Stimulated activated memory B cell treated with anti-CD40 and anti-IgM and Interleukin-4, amounts not matched to agents 10 μg/mL and 1 μg/mL and 100 μg/mL, for 72 hours (primary cell): ENCODE results near the gene FAM20C.

Experiments
- ATAC-seq: fragments of 150-1000 bp; cut with Tn5 transposase; 2 replicates; pipeline ENCODE4 v1.10.0; 2021
- H3K27ac Mint-ChIP-seq: one replicate; pipeline ENCODE4 v1.8.0; 2022; ENCODE audit warnings: mild to moderate bottlenecking, mixed read lengths
- H3K27me3 Mint-ChIP-seq: one replicate; pipeline ENCODE4 v1.8.0; 2022; ENCODE audit warnings: mixed read lengths
- H3K36me3 Mint-ChIP-seq: one replicate; pipeline ENCODE4 v1.8.0; 2022; ENCODE audit warnings: mixed read lengths
- H3K4me1 Mint-ChIP-seq: one replicate; pipeline ENCODE4 v1.8.0; 2022; ENCODE audit warnings: mixed read lengths
- H3K4me3 Mint-ChIP-seq: one replicate; pipeline ENCODE4 v1.8.0; 2022; ENCODE audit warnings: mild to moderate bottlenecking, moderate library complexity, mixed read lengths
- H3K9me3 Mint-ChIP-seq: one replicate; pipeline ENCODE4 v1.8.0; 2022; ENCODE audit warnings: mixed read lengths

Gene FAM20C

DNA sequence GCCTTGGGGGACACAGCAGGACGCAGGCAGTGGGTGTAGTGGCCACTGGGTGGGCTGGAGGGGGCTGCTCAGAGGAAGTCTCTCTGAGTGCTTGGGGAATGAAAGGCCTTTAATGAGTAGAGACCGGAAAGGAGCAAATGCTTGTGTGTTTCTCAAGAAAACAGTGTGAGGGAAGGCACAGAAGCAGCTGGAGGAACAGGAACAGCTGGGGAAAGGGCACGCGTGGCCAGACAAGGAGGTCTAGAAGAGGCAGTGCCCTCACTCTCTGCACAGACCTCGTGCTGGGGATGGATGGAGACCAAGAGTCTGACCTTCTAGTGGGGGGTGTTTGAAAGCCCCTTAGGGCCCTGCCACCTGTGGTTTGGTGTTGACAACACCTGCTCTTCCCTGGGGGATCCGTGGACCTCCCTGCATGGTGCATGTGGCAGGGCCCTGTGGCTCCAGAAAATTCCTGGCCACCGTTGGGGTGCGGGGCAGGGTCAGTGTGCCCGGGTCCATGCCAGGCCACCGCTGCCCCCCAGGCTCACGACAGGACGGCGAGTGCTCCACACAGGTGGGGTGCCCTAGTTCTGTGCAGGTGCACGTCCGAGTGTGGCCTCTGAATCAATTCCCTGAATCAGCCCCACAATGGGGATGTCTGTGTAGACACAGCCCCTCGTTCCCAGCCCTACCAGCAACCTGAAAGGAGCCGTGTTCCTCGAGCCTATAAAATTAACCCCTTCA, 25.9 kb upstream of the FAM20C start:
- no peaks in the 10 kb centered on the region for H3K36me3 Mint-ChIP-seq
- H3K27me3 Mint-ChIP-seq, result peaks cover 70% of the 10 kb centered on the region
- ATAC-seq, result no peak
- H3K4me1 Mint-ChIP-seq, result no peaks in the 10 kb centered on the region
- H3K4me3 Mint-ChIP-seq, result no peak overlapping the region
- H3K27ac Mint-ChIP-seq, result no peak overlapping the region
- no peaks in the 10 kb centered on the region for H3K9me3 Mint-ChIP-seq

DNA sequence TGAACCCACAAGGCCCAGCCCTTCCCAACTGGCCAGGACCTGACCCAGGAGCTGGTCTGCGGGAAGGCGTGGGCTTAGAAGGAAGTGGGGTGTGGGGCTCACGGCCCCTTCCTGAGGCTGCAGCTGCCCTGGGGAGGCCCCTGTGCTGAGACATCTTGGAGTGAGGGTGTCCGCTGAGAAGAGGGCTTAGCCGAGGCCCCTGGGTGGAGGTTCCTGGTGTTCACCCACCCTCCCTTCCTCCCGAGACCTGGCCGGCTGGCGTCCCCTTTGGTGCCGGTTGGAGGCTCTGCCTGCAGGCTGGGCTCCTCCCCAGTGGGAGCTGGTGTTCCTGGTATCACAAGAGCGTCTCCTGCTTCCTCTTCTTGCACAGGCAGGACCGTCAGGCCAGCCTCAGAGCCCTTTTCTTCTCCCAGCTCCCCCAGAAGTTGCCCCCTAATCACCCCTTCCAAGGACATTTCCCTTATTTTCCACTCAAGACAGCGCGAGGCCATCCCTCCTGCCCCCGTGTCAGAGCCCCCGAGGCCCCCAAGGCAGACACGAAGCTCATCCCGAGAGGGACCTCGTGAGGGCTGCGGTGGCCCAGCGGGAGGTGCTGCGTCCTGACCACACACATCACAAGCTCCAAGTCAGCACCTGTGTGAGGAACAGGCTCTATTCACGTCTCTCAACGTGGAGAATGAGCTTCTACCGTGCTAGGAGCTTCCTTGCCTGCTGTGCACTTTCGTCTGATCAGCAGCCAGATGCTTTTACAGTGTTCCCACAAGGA, 25.1 kb upstream of the FAM20C start:
- Mint-ChIP-seq H3K4me1 (no peaks in the 10 kb centered on the region), H3K36me3 (no peaks in the 10 kb centered on the region), H3K9me3 (no peaks in the 10 kb centered on the region), H3K4me3 (no peak overlapping the region), H3K27ac (no peak overlapping the region), H3K27me3 (peaks cover 77% of the 10 kb centered on the region)
- ATAC-seq, result no peak

DNA sequence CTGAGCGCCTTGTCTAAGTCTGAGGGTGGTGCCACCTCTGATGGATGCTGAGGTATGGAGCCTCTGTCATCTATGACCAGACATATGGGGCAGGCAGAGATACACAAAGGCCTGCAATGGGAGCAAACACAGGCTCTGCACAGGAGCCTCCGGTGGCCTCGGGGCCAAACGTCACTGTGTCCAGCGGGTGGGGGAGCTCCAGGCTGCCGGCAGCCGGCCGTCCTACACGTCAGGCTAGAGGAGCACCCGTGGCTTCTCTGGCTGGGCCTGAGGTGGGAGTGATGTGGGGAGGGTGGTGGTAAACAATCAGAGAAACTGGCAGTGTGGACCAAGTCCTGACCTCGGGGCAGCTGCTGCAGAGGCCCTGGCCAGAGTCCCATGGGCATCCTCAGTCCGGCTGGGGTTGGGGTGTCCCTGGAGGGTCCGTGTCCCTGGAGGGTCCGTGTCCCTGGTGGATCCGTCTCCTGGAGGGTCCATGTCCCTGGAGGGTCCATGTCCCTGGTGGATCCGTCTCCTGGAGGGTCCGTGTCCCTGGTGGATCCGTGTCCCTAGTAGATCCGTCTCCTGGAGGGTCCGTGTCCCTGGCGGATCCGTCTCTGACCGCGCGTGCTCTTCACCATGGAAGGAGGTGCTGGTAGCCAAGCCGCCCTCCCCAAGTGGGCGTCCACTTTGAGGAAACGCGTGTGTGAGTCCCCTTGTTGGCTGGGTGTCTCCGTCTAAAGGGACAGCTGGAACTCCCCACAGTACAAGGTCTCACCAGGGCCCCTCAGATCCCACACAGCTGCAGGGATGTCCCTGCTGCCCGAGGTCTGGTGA, 24.2 kb upstream of the FAM20C start:
- peaks cover 80% of the 10 kb centered on the region for H3K27me3 Mint-ChIP-seq
- H3K9me3 Mint-ChIP-seq, result no peaks in the 10 kb centered on the region
- H3K4me3 Mint-ChIP-seq, result no peak overlapping the region
- no peak overlapping the region for H3K27ac Mint-ChIP-seq
- no peak for ATAC-seq
- H3K4me1 Mint-ChIP-seq, result no peaks in the 10 kb centered on the region
- no peaks in the 10 kb centered on the region for H3K36me3 Mint-ChIP-seq

DNA sequence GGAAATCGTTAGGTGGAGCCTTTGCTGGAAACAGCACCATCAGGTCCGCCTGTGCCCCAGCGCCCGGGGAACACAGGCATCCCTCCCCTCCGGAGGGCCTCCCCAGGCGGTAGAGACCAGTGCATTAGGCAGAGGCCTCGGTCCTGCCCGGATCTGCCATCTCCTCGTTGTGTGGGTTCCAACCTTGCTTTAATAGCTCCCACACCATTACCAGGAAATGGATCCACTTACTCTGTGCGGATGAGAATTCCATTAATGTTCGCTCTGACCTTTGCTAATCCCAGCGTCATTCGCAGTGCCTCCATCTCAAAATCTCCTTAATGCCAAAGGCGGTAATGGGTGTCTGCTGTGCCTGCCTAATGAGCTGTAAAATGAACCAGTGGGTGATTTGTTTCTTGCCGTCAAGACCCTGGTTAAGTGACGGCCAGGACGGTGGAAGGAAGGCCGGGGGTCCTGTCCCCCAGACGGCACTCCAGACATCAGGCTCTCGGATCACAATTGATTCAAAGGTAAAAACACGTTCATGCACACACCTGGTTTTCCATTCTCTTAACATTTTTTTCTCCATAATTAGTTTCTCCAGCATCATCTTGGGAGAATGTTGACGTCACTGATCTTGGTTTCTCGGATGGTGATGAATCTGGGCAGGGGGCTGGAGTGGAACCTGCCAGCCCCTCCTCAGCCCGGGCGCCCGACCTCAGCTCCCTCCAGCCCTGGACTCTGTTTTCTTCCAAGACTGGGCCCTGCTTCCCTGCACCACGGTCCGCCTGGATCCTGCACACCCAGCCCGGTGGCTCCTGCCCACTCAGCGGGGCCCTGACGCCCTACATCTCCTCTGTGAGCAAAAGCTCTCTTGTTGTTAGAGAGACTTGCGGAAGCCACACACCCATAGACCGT, 22.8 kb upstream of the FAM20C start:
- H3K4me1 Mint-ChIP-seq, result no peaks in the 10 kb centered on the region
- no peak for ATAC-seq
- H3K9me3 Mint-ChIP-seq, result no peaks in the 10 kb centered on the region
- H3K27ac Mint-ChIP-seq, result no peak overlapping the region
- no peaks in the 10 kb centered on the region for H3K36me3 Mint-ChIP-seq
- no peak overlapping the region for H3K4me3 Mint-ChIP-seq
- H3K27me3 Mint-ChIP-seq, result peaks cover 70% of the 10 kb centered on the region

DNA sequence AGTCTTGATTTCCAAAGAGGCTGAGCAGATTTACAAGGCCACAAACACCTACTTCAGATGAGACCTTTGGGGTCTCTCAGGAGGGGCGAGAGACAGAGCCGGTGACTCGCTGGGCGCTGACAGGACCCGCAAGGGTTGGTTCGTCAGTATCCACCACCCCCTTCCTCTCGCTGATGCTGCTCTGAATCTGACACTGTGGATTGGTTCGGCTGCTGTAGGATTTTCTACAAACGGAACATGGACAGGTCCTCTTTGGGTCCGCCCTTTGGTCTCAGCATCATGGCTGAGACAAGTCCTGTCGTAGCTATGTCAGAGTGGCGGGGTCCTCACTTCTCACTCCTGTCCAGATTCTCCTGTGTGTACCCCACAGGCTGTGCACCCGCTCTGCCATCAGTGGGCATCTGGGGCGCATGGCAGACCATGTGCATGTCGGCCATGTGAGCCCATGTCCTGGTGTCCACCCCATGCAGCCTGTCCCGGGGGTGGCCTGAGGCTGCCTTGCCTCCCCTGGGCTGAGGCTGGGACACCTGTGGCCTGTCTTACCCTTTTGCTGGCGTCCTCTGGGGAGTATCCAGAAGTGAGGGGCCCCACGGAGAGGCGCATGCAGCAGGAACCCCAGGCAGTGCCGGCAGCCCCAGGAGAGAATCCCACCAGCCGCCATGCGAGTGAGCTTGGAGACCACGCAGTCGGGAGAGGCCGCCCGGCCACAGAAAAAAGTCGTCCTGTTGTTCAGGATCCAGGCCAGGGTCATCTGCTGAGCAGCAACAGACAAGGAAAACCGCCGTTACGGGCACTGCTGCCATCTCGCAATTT, 21.6 kb upstream of the FAM20C start:
- Mint-ChIP-seq H3K9me3 (no peaks in the 10 kb centered on the region), H3K4me1 (no peaks in the 10 kb centered on the region), H3K27ac (no peak overlapping the region), H3K36me3 (no peaks in the 10 kb centered on the region), H3K27me3 (peaks cover 65% of the 10 kb centered on the region), H3K4me3 (no peak overlapping the region)
- no peak for ATAC-seq

DNA sequence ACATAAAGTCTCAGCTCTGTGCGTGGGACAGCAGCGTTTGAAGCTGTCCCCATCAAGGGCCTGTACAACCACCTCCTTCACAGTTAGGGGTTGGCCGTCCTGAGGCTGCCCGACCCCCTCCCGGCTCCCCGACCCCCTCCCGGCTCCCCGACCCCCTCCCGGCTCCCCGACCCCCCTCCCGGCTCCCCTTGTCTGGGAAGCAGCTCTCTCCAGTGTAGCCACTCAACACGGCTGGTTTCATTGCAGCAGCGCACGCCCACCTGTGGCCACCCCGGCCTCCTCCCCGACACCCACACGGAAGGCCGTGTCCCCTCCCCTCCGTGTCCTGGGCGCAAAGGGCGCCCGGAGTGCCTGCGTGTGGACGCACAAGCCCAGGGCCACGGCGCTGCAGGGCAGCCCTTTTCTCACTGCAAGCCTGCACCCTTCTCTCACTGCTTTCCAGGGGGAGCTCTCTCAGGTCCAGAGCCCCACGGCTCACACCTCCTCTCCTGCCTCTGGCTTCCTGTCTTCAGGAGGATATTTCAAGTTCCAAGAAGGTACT, 20.9 kb upstream of the FAM20C start:
- H3K27me3 Mint-ChIP-seq, result peaks cover 65% of the 10 kb centered on the region
- peak; percentile 37 for ATAC-seq
- H3K36me3 Mint-ChIP-seq, result no peaks in the 10 kb centered on the region
- H3K4me3 Mint-ChIP-seq, result no peak overlapping the region
- no peaks in the 10 kb centered on the region for H3K9me3 Mint-ChIP-seq
- H3K4me1 Mint-ChIP-seq, result no peaks in the 10 kb centered on the region
- H3K27ac Mint-ChIP-seq, result no peak overlapping the region

DNA sequence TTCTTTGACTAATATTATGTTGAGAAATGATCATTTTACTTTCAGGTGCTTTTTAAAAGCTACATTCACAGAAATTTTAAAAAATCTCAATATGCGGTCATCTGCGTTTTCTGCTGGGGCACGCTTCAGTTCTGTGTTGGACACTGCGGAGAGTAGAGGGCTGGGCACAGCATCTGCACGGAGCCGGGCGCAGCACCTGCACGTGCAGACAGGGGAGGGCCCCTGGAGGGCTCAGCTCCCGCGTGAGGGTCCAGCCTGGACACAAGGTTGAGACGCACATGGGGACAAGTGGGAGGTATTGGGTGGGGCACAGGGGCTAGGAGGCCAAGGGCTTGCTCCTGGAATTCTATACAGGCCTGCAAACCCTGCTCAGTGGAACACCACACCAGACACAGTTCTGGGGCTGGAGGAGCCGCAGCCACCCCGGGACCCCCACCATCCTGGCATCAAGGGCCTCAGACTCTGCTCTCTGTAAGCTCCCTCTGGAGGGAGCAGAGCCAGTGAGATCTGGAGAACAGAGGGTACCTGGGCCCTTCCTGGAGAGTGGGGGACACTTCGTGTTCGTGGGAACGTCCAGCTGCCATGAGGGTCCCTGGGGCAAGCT, 20.4 kb upstream of the FAM20C start:
- Mint-ChIP-seq H3K27me3 (peaks cover 60% of the 10 kb centered on the region), H3K36me3 (no peaks in the 10 kb centered on the region), H3K9me3 (no peaks in the 10 kb centered on the region), H3K4me3 (no peak overlapping the region), H3K4me1 (no peaks in the 10 kb centered on the region), H3K27ac (no peak overlapping the region)
- ATAC-seq, result no peak

DNA sequence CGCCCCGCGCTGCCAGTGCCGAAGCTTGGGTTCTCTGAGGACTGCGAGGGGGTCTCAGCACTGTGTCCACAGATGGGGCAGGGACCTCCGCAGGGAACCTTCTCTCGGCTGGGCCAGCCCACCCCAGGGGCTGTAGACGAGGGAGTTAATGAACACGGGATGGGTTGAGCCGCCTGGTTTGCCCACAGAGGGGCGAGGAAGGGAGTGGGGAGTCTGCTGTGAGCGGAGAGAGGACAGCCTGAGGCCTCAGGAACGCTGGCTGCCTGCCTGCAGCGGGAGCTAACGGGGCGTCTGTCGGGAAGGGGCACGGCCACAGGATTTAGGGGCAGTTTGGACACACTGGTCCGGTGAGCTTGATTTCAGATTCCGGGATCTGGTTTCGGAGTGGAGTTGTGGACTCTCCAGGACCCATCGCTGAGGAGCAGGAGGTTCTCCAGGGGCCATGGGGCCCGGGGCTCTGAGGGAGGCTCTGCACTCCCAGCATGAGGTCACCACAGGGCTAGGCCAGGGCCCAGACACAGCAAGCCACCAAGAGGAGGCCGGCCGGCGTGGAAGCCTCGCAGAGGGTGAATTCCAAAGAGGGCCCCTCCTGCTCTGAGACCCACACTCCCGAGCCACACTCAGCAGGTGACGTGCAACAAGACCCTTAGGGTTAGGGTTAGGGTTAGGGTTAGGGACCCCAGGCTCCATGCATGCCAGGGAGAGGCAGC, 19.0 kb upstream of the FAM20C start:
- H3K27me3 Mint-ChIP-seq, result peaks cover 47% of the 10 kb centered on the region
- ATAC-seq, result no peak
- H3K27ac Mint-ChIP-seq, result no peak overlapping the region
- no peak overlapping the region for H3K4me3 Mint-ChIP-seq
- no peaks in the 10 kb centered on the region for H3K9me3 Mint-ChIP-seq
- H3K4me1 Mint-ChIP-seq, result no peaks in the 10 kb centered on the region
- H3K36me3 Mint-ChIP-seq, result no peaks in the 10 kb centered on the region

DNA sequence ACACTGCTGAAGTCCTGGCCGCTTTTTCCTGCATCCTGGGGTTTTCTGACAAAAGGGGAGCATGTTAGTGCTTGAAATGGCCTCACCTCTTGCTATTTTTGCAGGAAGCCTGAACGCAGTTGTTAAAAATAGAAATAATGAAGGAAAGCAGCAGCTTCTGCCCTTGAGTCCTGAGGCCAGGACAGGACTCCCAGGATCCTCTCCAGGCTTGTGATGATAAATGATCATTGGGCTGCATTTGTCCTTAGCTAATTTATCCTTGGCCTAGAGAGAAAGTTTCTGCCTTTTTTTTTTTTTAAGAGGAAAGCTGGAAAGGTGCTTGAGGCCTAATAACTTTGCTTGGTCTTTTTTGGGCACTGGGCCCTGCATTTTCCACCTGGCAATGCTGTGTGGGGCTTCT, 17.7 kb upstream of the FAM20C start:
- no peaks in the 10 kb centered on the region for H3K4me1 Mint-ChIP-seq
- no peaks in the 10 kb centered on the region for H3K36me3 Mint-ChIP-seq
- H3K9me3 Mint-ChIP-seq, result no peaks in the 10 kb centered on the region
- no peak overlapping the region for H3K27ac Mint-ChIP-seq
- no peak overlapping the region for H3K4me3 Mint-ChIP-seq
- H3K27me3 Mint-ChIP-seq, result peaks cover 47% of the 10 kb centered on the region
- ATAC-seq, result no peak

DNA sequence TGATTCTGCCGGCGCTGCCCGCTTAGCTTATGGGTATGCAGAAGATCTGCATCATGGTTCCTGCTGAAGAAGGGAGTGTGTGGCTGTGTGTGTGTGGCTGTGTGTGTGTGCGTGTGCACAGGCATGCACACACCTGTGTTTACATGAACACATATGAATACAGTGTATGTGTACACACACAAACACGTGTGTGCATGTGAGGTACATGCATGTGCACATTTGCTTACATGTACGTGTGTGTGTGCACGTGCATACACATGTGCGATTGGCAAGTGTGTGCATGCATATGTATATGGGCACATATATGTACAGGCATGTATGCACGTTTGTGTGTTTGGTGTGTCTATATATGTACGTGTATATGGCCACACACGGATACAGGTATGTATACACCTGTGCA, 16.4 kb upstream of the FAM20C start:
- no peak for ATAC-seq
- Mint-ChIP-seq H3K4me3 (no peak overlapping the region), H3K4me1 (no peaks in the 10 kb centered on the region), H3K27ac (no peak overlapping the region), H3K9me3 (no peaks in the 10 kb centered on the region), H3K27me3 (peaks cover 35% of the 10 kb centered on the region), H3K36me3 (no peaks in the 10 kb centered on the region)

DNA sequence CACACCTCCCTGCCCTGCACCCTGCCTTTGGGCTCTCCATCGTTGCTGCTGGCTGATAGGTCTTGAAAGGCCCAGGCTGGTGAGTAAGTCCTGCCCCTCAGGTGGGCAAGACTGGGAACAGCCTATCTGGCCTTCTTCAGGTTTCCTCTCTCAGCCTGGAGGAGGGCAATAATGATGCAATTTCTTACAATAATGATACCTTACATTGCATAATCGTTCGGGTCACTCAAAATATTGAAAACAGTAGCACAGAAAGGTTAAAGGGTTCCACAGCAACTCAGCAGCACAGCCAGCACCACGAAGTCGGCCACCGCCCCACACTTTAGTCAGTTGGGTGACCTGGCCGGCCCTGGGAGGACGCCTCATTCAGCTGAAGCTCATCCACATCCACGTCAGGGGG, 16.0 kb upstream of the FAM20C start:
- peaks cover 36% of the 10 kb centered on the region for H3K27me3 Mint-ChIP-seq
- H3K4me3 Mint-ChIP-seq, result no peak overlapping the region
- H3K9me3 Mint-ChIP-seq, result no peaks in the 10 kb centered on the region
- no peak for ATAC-seq
- no peaks in the 10 kb centered on the region for H3K4me1 Mint-ChIP-seq
- no peak overlapping the region for H3K27ac Mint-ChIP-seq
- H3K36me3 Mint-ChIP-seq, result no peaks in the 10 kb centered on the region

DNA sequence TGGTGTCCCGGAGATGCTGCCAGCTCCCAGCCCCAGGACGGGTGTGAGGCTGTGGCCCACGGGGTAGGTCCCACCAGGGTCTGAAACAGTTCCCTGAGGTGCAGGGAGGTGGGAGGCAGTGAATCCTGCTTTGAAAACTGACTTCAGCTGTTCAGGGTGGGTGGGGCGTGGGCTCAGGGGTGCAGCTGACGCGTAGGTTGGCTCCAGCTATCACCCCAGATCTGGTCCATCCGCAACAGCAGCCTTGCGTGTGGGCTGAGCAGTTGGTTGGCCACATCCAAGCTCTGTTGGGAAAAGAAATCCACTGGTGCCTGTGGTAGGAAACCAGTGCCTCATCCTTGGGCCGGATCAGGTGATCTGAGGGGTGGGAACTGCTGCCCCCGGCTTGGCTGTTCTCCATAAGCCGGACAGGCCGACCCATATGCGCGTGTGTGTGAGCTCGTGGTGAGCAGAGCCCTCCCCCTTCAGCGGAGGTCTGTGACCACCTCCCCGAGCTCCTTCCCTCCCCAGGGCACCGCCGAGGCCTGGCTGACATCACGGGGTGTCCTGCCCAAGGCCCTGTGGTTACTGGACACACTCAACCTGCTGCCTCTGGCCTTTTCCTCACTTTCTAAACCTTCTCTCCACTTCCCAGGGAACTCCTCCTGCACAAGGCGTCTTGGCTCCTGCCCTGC, 15.4 kb upstream of the FAM20C start:
- H3K27me3 Mint-ChIP-seq, result peaks cover 38% of the 10 kb centered on the region
- H3K9me3 Mint-ChIP-seq, result no peaks in the 10 kb centered on the region
- ATAC-seq, result no peak
- H3K4me1 Mint-ChIP-seq, result no peaks in the 10 kb centered on the region
- H3K4me3 Mint-ChIP-seq, result no peak overlapping the region
- H3K27ac Mint-ChIP-seq, result no peak overlapping the region
- no peaks in the 10 kb centered on the region for H3K36me3 Mint-ChIP-seq

DNA sequence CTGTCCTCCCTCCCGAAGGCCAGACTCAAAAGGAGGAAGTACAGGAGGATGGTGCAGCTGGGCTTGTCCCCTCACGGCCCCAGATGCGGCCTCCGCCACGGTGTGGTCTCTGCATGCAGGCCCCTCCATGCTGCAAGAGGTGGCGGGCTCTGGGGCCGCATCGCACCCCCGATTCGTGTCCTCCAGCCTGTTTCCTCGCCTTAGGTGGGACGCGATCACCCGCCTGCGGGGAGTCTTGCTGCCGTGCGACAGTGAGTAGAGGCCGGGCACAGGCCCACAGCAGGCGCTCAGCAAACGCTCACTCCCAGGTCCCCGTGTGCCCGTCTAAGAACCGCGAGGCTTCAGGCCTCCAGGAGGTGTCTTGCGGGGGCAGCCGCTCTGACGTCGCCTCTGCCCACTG, 13.9 kb upstream of the FAM20C start:
- Mint-ChIP-seq H3K9me3 (no peaks in the 10 kb centered on the region), H3K4me3 (no peak overlapping the region), H3K4me1 (no peaks in the 10 kb centered on the region), H3K36me3 (no peaks in the 10 kb centered on the region), H3K27me3 (peaks cover 26% of the 10 kb centered on the region), H3K27ac (no peak overlapping the region)
- ATAC-seq, result no peak
